Kidney (tissue), 14 donors: ENCODE measurements around the gene BNC2. TPM values are rescaled to one million over a fixed set of nuclear protein-coding genes. Genes with fewer than 3 reads are reported as not detected.
A peak's percentile ranks its signal among the peaks of the same experiment; 100 is the strongest.

ENCODE experiments used
- DNase-seq, 5 donors: peaks; one replicate each; pipeline ENCODE4 v3.0.0-alpha.2; 2013 to 2020
- FAIRE-seq: peaks from 2 replicates; lab custom pipeline; 2012; peaks lifted over from hg19 to GRCh38; lab: Jason Lieb, UNC
- H3K27ac ChIP-seq, 2 donors: one replicate each; pipeline ENCODE4 v1.7.0; 2013; ENCODE audit warnings: low read depth in 2 of 2, low read length in 2 of 2, inconsistent platforms in 1 of 2
- H3K27me3 ChIP-seq: one replicate; pipeline ENCODE4 v1.7.1; 2013; ENCODE audit warnings: low read length, inconsistent platforms; ENCODE audit not compliant: control insufficient read depth, insufficient read depth
- H3K36me3 ChIP-seq, 3 donors: one replicate each; pipeline versions ENCODE4 v1.7.0 to v1.7.1; 2013; ENCODE audit warnings: low read length in 3 of 3, control low read depth in 1 of 3, inconsistent platforms in 1 of 3; ENCODE audit not compliant: insufficient read depth in 3 of 3, control insufficient read depth in 2 of 3
- H3K4me1 ChIP-seq, 3 donors: one replicate each; pipeline versions ENCODE4 v1.7.0 to v1.7.1; 2013; ENCODE audit warnings: low read length in 3 of 3, inconsistent platforms in 1 of 3, low read depth in 1 of 3; ENCODE audit not compliant: control insufficient read depth in 2 of 3, insufficient read depth in 2 of 3
- H3K4me3 ChIP-seq, 3 donors: one replicate each; pipeline versions ENCODE4 v1.7.0 to v1.8.1; 2013; ENCODE audit warnings: low read length in 3 of 3, control low read depth in 1 of 3, inconsistent platforms in 1 of 3
- H3K9ac ChIP-seq, 3 donors: one replicate each; pipeline versions ENCODE4 v1.7.0 to v1.7.1; 2013; ENCODE audit warnings: low read length in 3 of 3, control low read depth in 1 of 3, inconsistent platforms in 1 of 3
- H3K9me3 ChIP-seq, 3 donors: one replicate each; pipeline versions ENCODE4 v1.7.0 to v1.7.1; 2013; ENCODE audit warnings: low read length in 3 of 3, control low read depth in 1 of 3, inconsistent platforms in 1 of 3; ENCODE audit not compliant: control insufficient read depth in 2 of 3, insufficient read depth in 1 of 3
- intact Hi-C: fragments of 100-400 bp; cut with DNase I; formaldehyde crosslinking; loops from one replicate; pipeline ENCODE4 v1.11.1; 2022
- polyA plus RNA-seq: library from polyadenylated mRNA; stranded (reverse); fragments of 350-450 nt; fragmentation: Illumina TruSeq; extraction: RNeasy Lipid Tissue Mini Kit (QIAGEN cat#74804); gene quantifications from one replicate; pipeline ENCODE4 v1.2.3, GENCODE V29; 2014; ENCODE audit warnings: low read depth, low replicate concordance; ENCODE audit not compliant: insufficient read depth
- total RNA-seq: library from RNA; stranded (reverse); fragmentation: NEBNext Ultra II Directional; extraction: Animal tissue kit (Norgen Biotek cat#: 25700); gene quantifications from one replicate; pipeline ENCODE4 v1.2.1, GENCODE V29; 2021
- TF ChIP-seq, protein P1 (sequence below): IDR thresholded peaks from 3 replicates; pipeline ENCODE4 v1.5.1; 2012; ENCODE audit warnings: mild to moderate bottlenecking, moderate library complexity, borderline replicate concordance; ENCODE audit not compliant: insufficient read depth; ENCODE audit errors: extremely low read depth
- donor health status: control.
- donor health status: control.
- donor health status: control.
- donor health status: control.
- donor health status: control.
- donor health status: DM: yes; HTN: yes; CAD: no.
- donor health status: Normal renal cell carcinoma (clear cell type).

The BNC2 gene
- total and polyA plus RNA-seq, 2 donors from 2014 or later: 5.4 to 37.9 TPM

DNA sequence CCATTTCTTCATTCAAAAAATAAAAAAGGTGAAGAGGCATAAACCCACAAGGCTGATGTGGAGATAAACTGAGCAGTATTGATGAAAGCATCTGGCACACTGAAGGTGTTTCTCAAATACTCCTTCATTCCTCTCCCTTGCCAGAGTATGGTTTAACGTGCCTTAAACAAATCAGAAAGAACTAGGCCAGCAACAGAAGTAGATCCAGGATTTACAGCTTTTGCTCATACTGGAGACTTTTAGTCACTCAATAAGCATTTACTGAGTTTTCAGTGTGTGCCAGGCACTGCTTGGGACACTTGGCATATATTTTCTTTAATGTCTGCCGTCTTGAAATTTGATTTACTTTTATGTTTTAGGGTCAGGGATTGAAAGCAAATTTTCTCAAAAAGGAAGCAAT is 53.0 kb downstream of the BNC2 start:
- Histone ChIP-seq H3K27me3 (no peaks in the 10 kb centered on the region), H3K27ac (no peak overlapping the region), H3K36me3 (no peaks in the 10 kb centered on the region), H3K4me1 (no peaks in the 10 kb centered on the region), H3K4me3 (no peak overlapping the region), H3K9ac (no peak overlapping the region), H3K9me3 (no peaks in the 10 kb centered on the region)
- TF ChIP-seq, protein P1, sequence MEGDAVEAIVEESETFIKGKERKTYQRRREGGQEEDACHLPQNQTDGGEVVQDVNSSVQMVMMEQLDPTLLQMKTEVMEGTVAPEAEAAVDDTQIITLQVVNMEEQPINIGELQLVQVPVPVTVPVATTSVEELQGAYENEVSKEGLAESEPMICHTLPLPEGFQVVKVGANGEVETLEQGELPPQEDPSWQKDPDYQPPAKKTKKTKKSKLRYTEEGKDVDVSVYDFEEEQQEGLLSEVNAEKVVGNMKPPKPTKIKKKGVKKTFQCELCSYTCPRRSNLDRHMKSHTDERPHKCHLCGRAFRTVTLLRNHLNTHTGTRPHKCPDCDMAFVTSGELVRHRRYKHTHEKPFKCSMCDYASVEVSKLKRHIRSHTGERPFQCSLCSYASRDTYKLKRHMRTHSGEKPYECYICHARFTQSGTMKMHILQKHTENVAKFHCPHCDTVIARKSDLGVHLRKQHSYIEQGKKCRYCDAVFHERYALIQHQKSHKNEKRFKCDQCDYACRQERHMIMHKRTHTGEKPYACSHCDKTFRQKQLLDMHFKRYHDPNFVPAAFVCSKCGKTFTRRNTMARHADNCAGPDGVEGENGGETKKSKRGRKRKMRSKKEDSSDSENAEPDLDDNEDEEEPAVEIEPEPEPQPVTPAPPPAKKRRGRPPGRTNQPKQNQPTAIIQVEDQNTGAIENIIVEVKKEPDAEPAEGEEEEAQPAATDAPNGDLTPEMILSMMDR: no peak
- intact Hi-C loops: no loop called here
- DNase-seq: no peak
- no peak for FAIRE-seq

- Histone ChIP-seq H3K9ac (no peak overlapping the region), H3K27ac (no peak overlapping the region), H3K4me1 (no peaks in the 10 kb centered on the region), H3K27me3 (no peaks in the 10 kb centered on the region), H3K9me3 (no peaks in the 10 kb centered on the region), H3K4me3 (no peak overlapping the region), H3K36me3 (no peaks in the 10 kb centered on the region)
- TF ChIP-seq, protein P1: no peak
- intact Hi-C loops: no loop called here
- no peak for FAIRE-seq
- DNase-seq: no peak
Measured at GRCh38 chr9:16817002-16817401, 53.5 kb downstream of the BNC2 start.

DNA sequence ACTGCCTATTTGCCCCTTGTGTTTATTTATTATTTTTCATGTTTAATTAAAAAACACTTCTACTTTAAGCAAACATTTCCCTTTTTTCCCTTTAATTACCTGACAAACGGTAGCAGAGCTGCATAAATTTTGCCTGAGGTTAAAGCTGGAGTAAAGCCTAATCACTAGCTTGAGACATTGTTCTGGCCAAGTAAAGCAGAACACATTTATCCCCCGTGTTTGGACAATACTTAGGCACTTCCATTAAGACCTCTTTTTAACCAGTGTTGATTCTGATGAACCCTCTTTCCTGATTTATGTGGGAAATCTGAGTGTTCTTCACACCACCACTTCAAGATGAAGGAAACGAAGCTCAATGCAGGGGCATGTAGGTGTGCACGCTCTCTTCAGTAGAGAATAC is 54.5 kb downstream of the BNC2 start:
- Histone ChIP-seq H3K4me3 (no peak overlapping the region), H3K27me3 (no peaks in the 10 kb centered on the region), H3K27ac (no peak overlapping the region), H3K9me3 (no peaks in the 10 kb centered on the region), H3K36me3 (no peaks in the 10 kb centered on the region), H3K9ac (no peak overlapping the region), H3K4me1 (no peaks in the 10 kb centered on the region)
- FAIRE-seq (no peak), DNase-seq (peak in 1 of 5 donors; percentile 55)
- TF ChIP-seq, protein P1: no peak
- intact Hi-C loops: no loop called here

DNA sequence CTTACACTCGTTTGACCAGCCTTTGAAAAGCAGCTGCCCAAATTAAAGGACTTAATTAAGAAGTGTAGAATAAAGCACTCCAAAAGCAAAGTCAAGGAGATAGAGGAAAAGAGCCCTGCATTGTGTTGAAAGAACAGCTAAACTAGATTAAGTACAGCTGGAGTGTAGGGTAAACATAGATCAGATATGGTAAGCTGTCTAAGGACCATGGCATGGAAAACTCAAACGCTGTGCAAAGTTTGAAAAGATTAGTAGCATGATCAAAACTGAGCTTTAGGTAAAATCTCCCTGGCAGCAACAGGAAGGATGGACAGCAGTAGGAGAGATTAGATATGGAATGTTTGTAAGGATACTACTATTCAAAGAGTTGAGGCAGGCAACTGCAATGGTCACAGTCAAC is 55.4 kb downstream of the BNC2 start:
- TF ChIP-seq, protein P1: no peak
- Histone ChIP-seq H3K27ac (no peak overlapping the region), H3K9me3 (no peaks in the 10 kb centered on the region), H3K4me3 (no peak overlapping the region), H3K4me1 (no peaks in the 10 kb centered on the region), H3K36me3 (no peaks in the 10 kb centered on the region), H3K27me3 (no peaks in the 10 kb centered on the region), H3K9ac (no peak overlapping the region)
- DNase-seq (no peak), FAIRE-seq (no peak)
- intact Hi-C loops: no loop called here
